GM23338 (cell line): ENCODE measurements around the gene KIF6. TPM values are rescaled to one million over a fixed set of nuclear protein-coding genes. Genes with fewer than 3 reads are reported as not detected.

ENCODE experiments used
- ATAC-seq: fragments of 200-7000 bp; cut with Tn5 transposase; 3 replicates; pipeline ENCODE4 v1.9.1; 2020
- DNase-seq: peaks from one replicate; pipeline ENCODE4 v3.0.0-alpha.2; 2015; ENCODE audit warnings: low spot score
- H2AFZ ChIP-seq: fragments of 200-600 bp; sonication (generic); 2 replicates; pipeline ENCODE4 v1.8.0; 2016; ENCODE audit warnings: antibody characterized with exemption, mild to moderate bottlenecking, moderate library complexity
- H3F3A ChIP-seq: fragments of 200-600 bp; sonication (generic); replicated peaks from 2 replicates; pipeline ENCODE4 v1.8.0; 2017; ENCODE audit warnings: antibody characterized with exemption, mixed run types, low read depth
- H3K27ac ChIP-seq: fragments of 200-600 bp; sonication (generic); 2 replicates; pipeline ENCODE4 v1.6.1; 2016; ENCODE audit warnings: low read depth
- H3K27me3 ChIP-seq: fragments of 200-600 bp; sonication (generic); 2 replicates; pipeline ENCODE4 v1.8.0; 2016; ENCODE audit warnings: mild to moderate bottlenecking, mixed run types, moderate library complexity; ENCODE audit not compliant: insufficient read depth
- H3K36me3 ChIP-seq: fragments of 200-600 bp; sonication (generic); 2 replicates; pipeline ENCODE4 v1.8.0; 2016; ENCODE audit warnings: mild to moderate bottlenecking; ENCODE audit not compliant: insufficient read depth
- H3K4me1 ChIP-seq: fragments of 200-600 bp; sonication (generic); 2 replicates; pipeline ENCODE4 v1.8.0; 2016; ENCODE audit warnings: mild to moderate bottlenecking, moderate library complexity; ENCODE audit not compliant: insufficient read depth
- H3K4me2 ChIP-seq: fragments of 200-600 bp; sonication (generic); 2 replicates; pipeline ENCODE4 v1.7.1; 2017; ENCODE audit warnings: mixed run types
- H3K4me3 ChIP-seq: fragments of 200-600 bp; sonication (generic); 2 replicates; pipeline ENCODE4 v1.6.1; 2016; ENCODE audit warnings: mixed run types
- H3K79me2 ChIP-seq: fragments of 200-600 bp; sonication (generic); replicated peaks from 2 replicates; pipeline ENCODE4 v1.8.0; 2017; ENCODE audit warnings: mild to moderate bottlenecking; ENCODE audit not compliant: insufficient read depth
- H3K9me2 ChIP-seq: fragments of 200-600 bp; sonication (generic); 2 replicates; pipeline ENCODE4 v1.8.0; 2017; ENCODE audit not compliant: insufficient read depth
- H4K20me1 ChIP-seq: fragments of 200-600 bp; sonication (generic); replicated peaks from 2 replicates; pipeline ENCODE4 v1.8.0; 2017; ENCODE audit warnings: mild to moderate bottlenecking; ENCODE audit not compliant: insufficient read depth
- H3K27ac Mint-ChIP-seq: 2 replicates; pipeline ENCODE4 v1.8.0; 2020; ENCODE audit warnings: inconsistent platforms, mild to moderate bottlenecking, moderate library complexity, mixed read lengths
- H3K27me3 Mint-ChIP-seq: 3 replicates; pipeline ENCODE4 v1.8.0; 2022; ENCODE audit warnings: low read depth, mild to moderate bottlenecking, moderate library complexity, mixed read lengths, inconsistent platforms; ENCODE audit not compliant: insufficient read depth, poor library complexity
- H3K36me3 Mint-ChIP-seq: 3 replicates; pipeline ENCODE4 v1.8.0; 2021; ENCODE audit warnings: low read depth, mild to moderate bottlenecking, inconsistent platforms, moderate library complexity, mixed read lengths
- H3K4me1 Mint-ChIP-seq: 3 replicates; pipeline ENCODE4 v1.8.0; 2020; ENCODE audit warnings: mild to moderate bottlenecking, inconsistent platforms, mixed read lengths
- H3K4me3 Mint-ChIP-seq: 3 replicates; pipeline ENCODE4 v1.8.0; 2021; ENCODE audit warnings: moderate library complexity, mild to moderate bottlenecking, inconsistent platforms, mixed read lengths
- H3K9me3 Mint-ChIP-seq: 3 replicates; pipeline ENCODE4 v1.8.0; 2020; ENCODE audit warnings: moderate library complexity, mild to moderate bottlenecking, inconsistent platforms, mixed read lengths
- CREB1 ChIP-seq: fragments of 250-450 bp; sonication (Bioruptor Pico); IDR thresholded peaks from 2 replicates; pipeline ENCODE4 v1.5.0; 2020; ENCODE audit warnings: low read depth, mild to moderate bottlenecking, moderate library complexity
- EZH2 ChIP-seq: fragments of 200-600 bp; sonication (generic); IDR thresholded peaks from one replicate; pipeline ENCODE4 v1.8.0; 2017; ENCODE audit warnings: antibody characterized with exemption, mild to moderate bottlenecking, low read depth; ENCODE audit not compliant: unreplicated experiment
- EZH2phosphoT487 ChIP-seq: fragments of 200-600 bp; sonication (generic); IDR thresholded peaks from one replicate; pipeline ENCODE4 v1.8.1; 2018; ENCODE audit warnings: antibody characterized with exemption; ENCODE audit not compliant: unreplicated experiment
- JUNB ChIP-seq: IDR thresholded peaks from one replicate; pipeline ENCODE4 v1.6.1; 2016; ENCODE audit warnings: antibody characterized with exemption; ENCODE audit not compliant: unreplicated experiment
- NANOG ChIP-seq: IDR thresholded peaks from 2 replicates; pipeline ENCODE4 v1.6.1; 2016; ENCODE audit warnings: antibody characterized with exemption, borderline replicate concordance
- POLR2AphosphoS5 ChIP-seq: IDR thresholded peaks from 2 replicates; pipeline ENCODE4 v1.6.1; 2016; ENCODE audit warnings: antibody characterized with exemption, low read depth
- STAT1 ChIP-seq: IDR thresholded peaks from one replicate; pipeline ENCODE4 v1.6.1; 2016; ENCODE audit warnings: antibody characterized with exemption; ENCODE audit not compliant: unreplicated experiment
- ZNF114 ChIP-seq: fragments of 250-450 bp; sonication (Bioruptor Pico); IDR thresholded peaks from 2 replicates; pipeline ENCODE4 v1.5.0; 2020; ENCODE audit warnings: mild to moderate bottlenecking, moderate library complexity
- ZNF331 ChIP-seq: fragments of 250-450 bp; sonication (Bioruptor Pico); IDR thresholded peaks from 2 replicates; pipeline ENCODE4 v1.5.0; 2020; ENCODE audit warnings: low read depth, mild to moderate bottlenecking, moderate library complexity
- polyA plus RNA-seq: library from polyadenylated mRNA; unstranded; fragments of >200 nt; fragmentation: Nextera tagmentation; extraction: Ambion mirVana; gene quantifications from 2 replicates; pipeline ENCODE4 v1.2.1, GENCODE V29; 2016
- total RNA-seq: library from RNA; depleted of rRNA; stranded (reverse); fragments of >200 nt; shearing (Covaris generic); gene quantifications from 2 replicates; pipeline ENCODE4 v1.2.3, GENCODE V29; 2014
- TF ChIP-seq, protein P1 (sequence below): fragments of 250-450 bp; sonication (Bioruptor Pico); IDR thresholded peaks from 2 replicates; pipeline ENCODE4 v1.5.0; 2020; ENCODE audit warnings: mild to moderate bottlenecking, moderate library complexity
- TF ChIP-seq, protein P2 (sequence below), 2 experiments: fragments of 200-600 bp in 1 of 2; sonication (generic) in 1 of 2; conservative IDR thresholded peaks; 2 replicates each; pipeline versions ENCODE4 v1.5.1 to v1.6.1; 2016 to 2017; ENCODE audit warnings: antibody characterized with exemption in 2 of 2, low read depth in 2 of 2, mild to moderate bottlenecking in 2 of 2, moderate library complexity in 1 of 2
- TF ChIP-seq, protein P3 (sequence below): IDR thresholded peaks from one replicate; pipeline ENCODE4 v1.6.1; 2018; ENCODE audit warnings: antibody characterized with exemption; ENCODE audit not compliant: unreplicated experiment
- TF ChIP-seq, protein P4 (sequence below): IDR thresholded peaks from 2 replicates; pipeline ENCODE4 v1.6.1; 2016; ENCODE audit warnings: antibody characterized with exemption

Gene KIF6
- total and polyA plus RNA-seq, 2 experiments from 2014 or later: 0.87 to 1.7 TPM

DNA sequence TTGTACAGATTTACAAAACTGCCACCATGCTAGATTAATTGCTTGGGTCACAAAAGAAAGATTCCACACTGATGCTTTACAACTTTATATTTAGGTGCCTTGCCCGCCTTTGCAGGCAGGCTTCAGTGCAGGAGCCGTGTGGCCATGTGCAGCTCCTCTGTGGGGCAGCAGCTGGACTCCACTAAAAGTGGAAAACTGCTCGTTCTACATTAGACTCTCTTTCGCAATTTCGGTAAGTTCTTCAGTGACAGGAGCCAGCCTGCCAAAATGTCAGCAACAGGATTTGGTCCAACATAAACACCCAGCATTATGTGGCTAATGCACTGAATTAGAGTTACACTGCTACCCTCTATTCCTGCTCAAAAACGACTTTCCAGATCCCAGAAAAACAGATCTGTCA is 228.3 kb downstream of the KIF6 start:
- Histone ChIP-seq H3K27me3 (no peaks in the 10 kb centered on the region), H3K4me1 (peaks cover 19% of the 10 kb centered on the region), H3K4me3 (no peak overlapping the region), H3K79me2 (no peaks in the 10 kb centered on the region), H4K20me1 (no peaks in the 10 kb centered on the region), H3K4me2 (no peak overlapping the region), H3K27ac (no peak overlapping the region), H3K9me2 (peaks cover 7% of the 10 kb centered on the region; the same call in 1 of the 2 replicates), H3F3A (no peaks in the 10 kb centered on the region), H3K36me3 (no peaks in the 10 kb centered on the region), H2AFZ (peak overlapping the region; percentile 57; the same call in 1 of the 2 replicates)
- Mint-ChIP-seq H3K36me3 (peaks cover 14% of the 10 kb centered on the region; the same call in 2 of the 3 replicates), H3K4me3 (no peak overlapping the region), H3K27ac (no peak overlapping the region), H3K27me3 (no peaks in the 10 kb centered on the region), H3K9me3 (peaks cover 15% of the 10 kb centered on the region), H3K4me1 (peaks cover 23% of the 10 kb centered on the region)
- DNase-seq (no peak), ATAC-seq (no peak)
- TF ChIP-seq, protein P1, sequence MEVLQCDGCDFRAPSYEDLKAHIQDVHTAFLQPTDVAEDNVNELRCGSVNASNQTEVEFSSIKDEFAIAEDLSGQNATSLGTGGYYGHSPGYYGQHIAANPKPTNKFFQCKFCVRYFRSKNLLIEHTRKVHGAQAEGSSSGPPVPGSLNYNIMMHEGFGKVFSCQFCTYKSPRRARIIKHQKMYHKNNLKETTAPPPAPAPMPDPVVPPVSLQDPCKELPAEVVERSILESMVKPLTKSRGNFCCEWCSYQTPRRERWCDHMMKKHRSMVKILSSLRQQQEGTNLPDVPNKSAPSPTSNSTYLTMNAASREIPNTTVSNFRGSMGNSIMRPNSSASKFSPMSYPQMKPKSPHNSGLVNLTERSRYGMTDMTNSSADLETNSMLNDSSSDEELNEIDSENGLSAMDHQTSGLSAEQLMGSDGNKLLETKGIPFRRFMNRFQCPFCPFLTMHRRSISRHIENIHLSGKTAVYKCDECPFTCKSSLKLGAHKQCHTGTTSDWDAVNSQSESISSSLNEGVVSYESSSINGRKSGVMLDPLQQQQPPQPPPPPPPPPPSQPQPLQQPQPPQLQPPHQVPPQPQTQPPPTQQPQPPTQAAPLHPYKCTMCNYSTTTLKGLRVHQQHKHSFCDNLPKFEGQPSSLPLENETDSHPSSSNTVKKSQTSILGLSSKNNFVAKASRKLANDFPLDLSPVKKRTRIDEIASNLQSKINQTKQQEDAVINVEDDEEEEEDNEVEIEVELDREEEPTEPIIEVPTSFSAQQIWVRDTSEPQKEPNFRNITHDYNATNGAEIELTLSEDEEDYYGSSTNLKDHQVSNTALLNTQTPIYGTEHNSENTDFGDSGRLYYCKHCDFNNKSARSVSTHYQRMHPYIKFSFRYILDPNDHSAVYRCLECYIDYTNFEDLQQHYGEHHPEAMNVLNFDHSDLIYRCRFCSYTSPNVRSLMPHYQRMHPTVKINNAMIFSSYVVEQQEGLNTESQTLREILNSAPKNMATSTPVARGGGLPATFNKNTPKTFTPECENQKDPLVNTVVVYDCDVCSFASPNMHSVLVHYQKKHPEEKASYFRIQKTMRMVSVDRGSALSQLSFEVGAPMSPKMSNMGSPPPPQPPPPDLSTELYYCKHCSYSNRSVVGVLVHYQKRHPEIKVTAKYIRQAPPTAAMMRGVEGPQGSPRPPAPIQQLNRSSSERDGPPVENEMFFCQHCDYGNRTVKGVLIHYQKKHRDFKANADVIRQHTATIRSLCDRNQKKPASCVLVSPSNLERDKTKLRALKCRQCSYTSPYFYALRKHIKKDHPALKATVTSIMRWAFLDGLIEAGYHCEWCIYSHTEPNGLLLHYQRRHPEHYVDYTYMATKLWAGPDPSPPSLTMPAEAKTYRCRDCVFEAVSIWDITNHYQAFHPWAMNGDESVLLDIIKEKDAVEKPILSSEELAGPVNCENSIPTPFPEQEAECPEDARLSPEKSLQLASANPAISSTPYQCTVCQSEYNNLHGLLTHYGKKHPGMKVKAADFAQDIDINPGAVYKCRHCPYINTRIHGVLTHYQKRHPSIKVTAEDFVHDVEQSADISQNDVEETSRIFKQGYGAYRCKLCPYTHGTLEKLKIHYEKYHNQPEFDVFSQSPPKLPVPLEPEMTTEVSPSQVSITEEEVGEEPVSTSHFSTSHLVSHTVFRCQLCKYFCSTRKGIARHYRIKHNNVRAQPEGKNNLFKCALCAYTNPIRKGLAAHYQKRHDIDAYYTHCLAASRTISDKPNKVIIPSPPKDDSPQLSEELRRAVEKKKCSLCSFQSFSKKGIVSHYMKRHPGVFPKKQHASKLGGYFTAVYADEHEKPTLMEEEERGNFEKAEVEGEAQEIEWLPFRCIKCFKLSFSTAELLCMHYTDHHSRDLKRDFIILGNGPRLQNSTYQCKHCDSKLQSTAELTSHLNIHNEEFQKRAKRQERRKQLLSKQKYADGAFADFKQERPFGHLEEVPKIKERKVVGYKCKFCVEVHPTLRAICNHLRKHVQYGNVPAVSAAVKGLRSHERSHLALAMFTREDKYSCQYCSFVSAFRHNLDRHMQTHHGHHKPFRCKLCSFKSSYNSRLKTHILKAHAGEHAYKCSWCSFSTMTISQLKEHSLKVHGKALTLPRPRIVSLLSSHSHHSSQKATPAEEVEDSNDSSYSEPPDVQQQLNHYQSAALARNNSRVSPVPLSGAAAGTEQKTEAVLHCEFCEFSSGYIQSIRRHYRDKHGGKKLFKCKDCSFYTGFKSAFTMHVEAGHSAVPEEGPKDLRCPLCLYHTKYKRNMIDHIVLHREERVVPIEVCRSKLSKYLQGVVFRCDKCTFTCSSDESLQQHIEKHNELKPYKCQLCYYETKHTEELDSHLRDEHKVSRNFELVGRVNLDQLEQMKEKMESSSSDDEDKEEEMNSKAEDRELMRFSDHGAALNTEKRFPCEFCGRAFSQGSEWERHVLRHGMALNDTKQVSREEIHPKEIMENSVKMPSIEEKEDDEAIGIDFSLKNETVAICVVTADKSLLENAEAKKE (CRISPR knock-in tag): no peak
- TF ChIP-seq NANOG (no peak), CREB1 (no peak), EZH2 (no peak), POLR2AphosphoS5 (no peak), JUNB (no peak), STAT1 (no peak), ZNF331 (CRISPR knock-in tag) (no peak), EZH2phosphoT487 (no peak), ZNF114 (CRISPR knock-in tag) (no peak)
- TF ChIP-seq, protein P2, sequence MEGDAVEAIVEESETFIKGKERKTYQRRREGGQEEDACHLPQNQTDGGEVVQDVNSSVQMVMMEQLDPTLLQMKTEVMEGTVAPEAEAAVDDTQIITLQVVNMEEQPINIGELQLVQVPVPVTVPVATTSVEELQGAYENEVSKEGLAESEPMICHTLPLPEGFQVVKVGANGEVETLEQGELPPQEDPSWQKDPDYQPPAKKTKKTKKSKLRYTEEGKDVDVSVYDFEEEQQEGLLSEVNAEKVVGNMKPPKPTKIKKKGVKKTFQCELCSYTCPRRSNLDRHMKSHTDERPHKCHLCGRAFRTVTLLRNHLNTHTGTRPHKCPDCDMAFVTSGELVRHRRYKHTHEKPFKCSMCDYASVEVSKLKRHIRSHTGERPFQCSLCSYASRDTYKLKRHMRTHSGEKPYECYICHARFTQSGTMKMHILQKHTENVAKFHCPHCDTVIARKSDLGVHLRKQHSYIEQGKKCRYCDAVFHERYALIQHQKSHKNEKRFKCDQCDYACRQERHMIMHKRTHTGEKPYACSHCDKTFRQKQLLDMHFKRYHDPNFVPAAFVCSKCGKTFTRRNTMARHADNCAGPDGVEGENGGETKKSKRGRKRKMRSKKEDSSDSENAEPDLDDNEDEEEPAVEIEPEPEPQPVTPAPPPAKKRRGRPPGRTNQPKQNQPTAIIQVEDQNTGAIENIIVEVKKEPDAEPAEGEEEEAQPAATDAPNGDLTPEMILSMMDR (conservative IDR thresholded peaks at IDR 0.05; ENCODE audit: low read depth in 2 of 2): no peak
- TF ChIP-seq, protein P3, sequence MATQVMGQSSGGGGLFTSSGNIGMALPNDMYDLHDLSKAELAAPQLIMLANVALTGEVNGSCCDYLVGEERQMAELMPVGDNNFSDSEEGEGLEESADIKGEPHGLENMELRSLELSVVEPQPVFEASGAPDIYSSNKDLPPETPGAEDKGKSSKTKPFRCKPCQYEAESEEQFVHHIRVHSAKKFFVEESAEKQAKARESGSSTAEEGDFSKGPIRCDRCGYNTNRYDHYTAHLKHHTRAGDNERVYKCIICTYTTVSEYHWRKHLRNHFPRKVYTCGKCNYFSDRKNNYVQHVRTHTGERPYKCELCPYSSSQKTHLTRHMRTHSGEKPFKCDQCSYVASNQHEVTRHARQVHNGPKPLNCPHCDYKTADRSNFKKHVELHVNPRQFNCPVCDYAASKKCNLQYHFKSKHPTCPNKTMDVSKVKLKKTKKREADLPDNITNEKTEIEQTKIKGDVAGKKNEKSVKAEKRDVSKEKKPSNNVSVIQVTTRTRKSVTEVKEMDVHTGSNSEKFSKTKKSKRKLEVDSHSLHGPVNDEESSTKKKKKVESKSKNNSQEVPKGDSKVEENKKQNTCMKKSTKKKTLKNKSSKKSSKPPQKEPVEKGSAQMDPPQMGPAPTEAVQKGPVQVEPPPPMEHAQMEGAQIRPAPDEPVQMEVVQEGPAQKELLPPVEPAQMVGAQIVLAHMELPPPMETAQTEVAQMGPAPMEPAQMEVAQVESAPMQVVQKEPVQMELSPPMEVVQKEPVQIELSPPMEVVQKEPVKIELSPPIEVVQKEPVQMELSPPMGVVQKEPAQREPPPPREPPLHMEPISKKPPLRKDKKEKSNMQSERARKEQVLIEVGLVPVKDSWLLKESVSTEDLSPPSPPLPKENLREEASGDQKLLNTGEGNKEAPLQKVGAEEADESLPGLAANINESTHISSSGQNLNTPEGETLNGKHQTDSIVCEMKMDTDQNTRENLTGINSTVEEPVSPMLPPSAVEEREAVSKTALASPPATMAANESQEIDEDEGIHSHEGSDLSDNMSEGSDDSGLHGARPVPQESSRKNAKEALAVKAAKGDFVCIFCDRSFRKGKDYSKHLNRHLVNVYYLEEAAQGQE: no peak
- TF ChIP-seq, protein P4, sequence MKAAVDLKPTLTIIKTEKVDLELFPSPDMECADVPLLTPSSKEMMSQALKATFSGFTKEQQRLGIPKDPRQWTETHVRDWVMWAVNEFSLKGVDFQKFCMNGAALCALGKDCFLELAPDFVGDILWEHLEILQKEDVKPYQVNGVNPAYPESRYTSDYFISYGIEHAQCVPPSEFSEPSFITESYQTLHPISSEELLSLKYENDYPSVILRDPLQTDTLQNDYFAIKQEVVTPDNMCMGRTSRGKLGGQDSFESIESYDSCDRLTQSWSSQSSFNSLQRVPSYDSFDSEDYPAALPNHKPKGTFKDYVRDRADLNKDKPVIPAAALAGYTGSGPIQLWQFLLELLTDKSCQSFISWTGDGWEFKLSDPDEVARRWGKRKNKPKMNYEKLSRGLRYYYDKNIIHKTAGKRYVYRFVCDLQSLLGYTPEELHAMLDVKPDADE: no peak
